Transverse colon (tissue), 4 donors: ENCODE data around the gene ANKRD2. TPM values are rescaled to one million over a fixed set of nuclear protein-coding genes. Genes with fewer than 3 reads are reported as not detected.

Experiments
- DNase-seq: peaks from one replicate; pipeline ENCODE4 v3.0.0-alpha.2; 2019
- H3K27ac ChIP-seq, 4 donors: fragments of 200-600 bp; sonication (generic); 2 replicates each; pipeline ENCODE4 v1.5.1; 2016 to 2018; ENCODE audit warnings: inconsistent platforms in 4 of 4
- H3K27me3 ChIP-seq: fragments of 200-600 bp; sonication (generic); 2 replicates; pipeline ENCODE4 v1.5.1; 2017; ENCODE audit warnings: inconsistent platforms
- H3K36me3 ChIP-seq, 4 donors: fragments of 200-600 bp; sonication (generic); 2 replicates each; pipeline ENCODE4 v1.5.1; 2017 to 2019; ENCODE audit warnings: inconsistent platforms in 4 of 4
- H3K4me1 ChIP-seq, 4 donors: fragments of 200-600 bp; sonication (generic); 2 replicates each; pipeline ENCODE4 v1.5.1; 2017 to 2020; ENCODE audit warnings: inconsistent platforms in 4 of 4
- H3K4me3 ChIP-seq, 4 donors: fragments of 200-600 bp; sonication (generic); 1 replicate in 1 of 4; 2 replicates in 3 of 4; pipeline versions ENCODE4 v1.5.1 to v1.6.1; 2017 to 2019; ENCODE audit warnings: inconsistent platforms in 4 of 4
- H3K9me3 ChIP-seq, 2 donors: fragments of 200-600 bp; sonication (generic); 2 replicates each; pipeline ENCODE4 v1.5.1; 2017 to 2019; ENCODE audit warnings: inconsistent platforms in 2 of 2
- EP300 ChIP-seq: sonication (generic); formaldehyde crosslinking; IDR thresholded peaks from one replicate; pipeline ENCODE4 v1.6.1; 2017; ENCODE audit warnings: antibody characterized with exemption, low read depth
- POLR2A ChIP-seq: fragments of 450-650 bp; IDR thresholded peaks from one replicate; pipeline ENCODE4 v1.6.1; 2016; ENCODE audit warnings: antibody characterized with exemption, mild to moderate bottlenecking, moderate library complexity
- POLR2AphosphoS5 ChIP-seq, 3 donors: sonication (generic); formaldehyde crosslinking; IDR thresholded peaks; one replicate each; pipeline ENCODE4 v1.6.1; 2016; ENCODE audit warnings: antibody characterized with exemption in 3 of 3
- whole genome bisulfite sequencing, 2 donors: methylation state at CpG; one replicate each; pipeline ENCODE4 v1.1.5; 2018; ENCODE audit warnings: low coverage in 1 of 2; 5-methylcytosine and 5-hydroxymethylcytosine counted together
- in situ Hi-C, 4 donors: fragments of 200-750 bp; cut with MboI; loops; one replicate each; pipeline versions ENCODE4 v1.15.0 to v1.15.1; 2017; ENCODE audit warnings: low sequenced_read_pairs in 3 of 4, low pct_ligation_motif_present in 1 of 4, low pct_unique_long_range_greater_than_20kb in 1 of 4
- intact Hi-C: fragments of 100-400 bp; cut with DNase I; formaldehyde crosslinking; loops from one replicate; pipeline ENCODE4 v1.15.1; 2023; ENCODE audit warnings: low total_unique reads
- total RNA-seq, 4 donors: library from RNA; depleted of rRNA; stranded (reverse); fragments of >200 nt; gene quantifications; one replicate each; pipeline ENCODE4 v1.1.0, GENCODE V29; 2016
- TF ChIP-seq, protein P1 (sequence below), 5 experiments: fragments of 200-600 bp in 3 of 5; fragments of 450-650 bp in 2 of 5; sonication (generic) in 3 of 5; IDR thresholded peaks; 1 replicate in 2 of 5; 2 replicates in 3 of 5; pipeline ENCODE4 v1.5.1; 2016 to 2017; ENCODE audit warnings: antibody characterized with exemption in 5 of 5, inconsistent platforms in 3 of 5, mild to moderate bottlenecking in 2 of 5, moderate library complexity in 1 of 5

ANKRD2 gene
- total RNA-seq, 4 donors from 2014 or later: not detected

DNA sequence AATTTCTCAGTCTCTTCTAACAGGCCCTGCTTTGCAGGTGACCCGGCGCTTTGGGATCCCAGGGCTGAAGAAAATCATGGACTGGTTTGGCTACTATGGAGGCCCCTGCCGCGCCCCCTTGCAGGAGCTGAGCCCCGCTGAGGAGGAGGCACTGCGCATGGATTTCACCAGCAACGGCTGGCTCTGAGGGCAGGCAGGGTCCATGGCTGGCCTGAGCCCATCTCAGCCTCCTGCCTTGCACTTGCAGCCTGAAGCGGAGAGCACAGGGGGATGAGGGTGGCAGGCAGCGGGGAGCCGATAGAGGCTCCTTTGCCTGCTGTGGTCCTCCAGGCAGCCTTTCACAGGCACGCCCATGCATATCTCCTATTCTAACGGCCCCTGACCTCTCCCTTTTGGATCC is 38.9 kb downstream of the ANKRD2 start:
- TF ChIP-seq, protein P1, sequence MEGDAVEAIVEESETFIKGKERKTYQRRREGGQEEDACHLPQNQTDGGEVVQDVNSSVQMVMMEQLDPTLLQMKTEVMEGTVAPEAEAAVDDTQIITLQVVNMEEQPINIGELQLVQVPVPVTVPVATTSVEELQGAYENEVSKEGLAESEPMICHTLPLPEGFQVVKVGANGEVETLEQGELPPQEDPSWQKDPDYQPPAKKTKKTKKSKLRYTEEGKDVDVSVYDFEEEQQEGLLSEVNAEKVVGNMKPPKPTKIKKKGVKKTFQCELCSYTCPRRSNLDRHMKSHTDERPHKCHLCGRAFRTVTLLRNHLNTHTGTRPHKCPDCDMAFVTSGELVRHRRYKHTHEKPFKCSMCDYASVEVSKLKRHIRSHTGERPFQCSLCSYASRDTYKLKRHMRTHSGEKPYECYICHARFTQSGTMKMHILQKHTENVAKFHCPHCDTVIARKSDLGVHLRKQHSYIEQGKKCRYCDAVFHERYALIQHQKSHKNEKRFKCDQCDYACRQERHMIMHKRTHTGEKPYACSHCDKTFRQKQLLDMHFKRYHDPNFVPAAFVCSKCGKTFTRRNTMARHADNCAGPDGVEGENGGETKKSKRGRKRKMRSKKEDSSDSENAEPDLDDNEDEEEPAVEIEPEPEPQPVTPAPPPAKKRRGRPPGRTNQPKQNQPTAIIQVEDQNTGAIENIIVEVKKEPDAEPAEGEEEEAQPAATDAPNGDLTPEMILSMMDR (IDR thresholded peaks at IDR 0.05): no peak
- TF ChIP-seq EP300: no peak
- no peak for TF ChIP-seq POLR2A
- Histone ChIP-seq H3K4me1 (no peaks in the 10 kb centered on the region), H3K9me3 (no peaks in the 10 kb centered on the region), H3K27me3 (no peaks in the 10 kb centered on the region), H3K4me3 (no peak overlapping the region), H3K27ac (no peak overlapping the region), H3K36me3 (no peaks in the 10 kb centered on the region)
- in situ Hi-C loops: no loop called here
- DNase-seq: no peak
- intact Hi-C loops: no loop called here
- WGBS, 2 donors: 88% methylated on average over 12 of the region's 12 CpGs; no CpG with 5 or more reads in 1 of the 2 donors

DNA sequence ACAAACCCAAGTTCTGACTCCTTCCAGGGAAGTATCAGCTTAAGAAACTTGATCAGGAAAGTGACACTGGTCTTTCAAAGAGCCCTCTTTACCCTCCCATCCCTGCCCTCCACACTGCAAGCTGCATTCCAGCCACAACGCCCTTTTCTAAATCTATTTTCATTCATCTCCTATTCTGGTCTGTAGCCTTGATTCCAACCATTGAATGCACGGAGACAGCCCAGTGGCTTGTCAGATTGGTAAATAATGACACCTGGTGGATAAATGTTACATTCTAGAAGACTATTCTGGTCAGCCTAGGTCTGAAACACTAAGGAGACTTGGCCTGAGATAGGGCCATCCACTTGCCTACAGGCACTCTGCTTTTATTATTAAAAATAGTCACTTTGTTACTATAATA is 39.8 kb downstream of the ANKRD2 start:
- intact Hi-C loops (no loop called here), in situ Hi-C loops (no loop called here)
- no peaks in the 10 kb centered on the region for H3K4me1 ChIP-seq
- no peaks in the 10 kb centered on the region for H3K27me3 ChIP-seq
- no peak for DNase-seq
- no peak overlapping the region for H3K27ac ChIP-seq
- 36 to 50% methylated on average over 2 of the region's 2 CpGs for WGBS, 2 donors
- no peaks in the 10 kb centered on the region for H3K36me3 ChIP-seq
- no peaks in the 10 kb centered on the region for H3K9me3 ChIP-seq
- TF ChIP-seq POLR2AphosphoS5 (IDR thresholded peaks at IDR 0.05) (no peak), EP300 (no peak)
- TF ChIP-seq, protein P1 (IDR thresholded peaks at IDR 0.05): peak in 4 of 5 experiments; percentile 20 to 32 (median 28)
- H3K4me3 ChIP-seq: no peak overlapping the region

DNA sequence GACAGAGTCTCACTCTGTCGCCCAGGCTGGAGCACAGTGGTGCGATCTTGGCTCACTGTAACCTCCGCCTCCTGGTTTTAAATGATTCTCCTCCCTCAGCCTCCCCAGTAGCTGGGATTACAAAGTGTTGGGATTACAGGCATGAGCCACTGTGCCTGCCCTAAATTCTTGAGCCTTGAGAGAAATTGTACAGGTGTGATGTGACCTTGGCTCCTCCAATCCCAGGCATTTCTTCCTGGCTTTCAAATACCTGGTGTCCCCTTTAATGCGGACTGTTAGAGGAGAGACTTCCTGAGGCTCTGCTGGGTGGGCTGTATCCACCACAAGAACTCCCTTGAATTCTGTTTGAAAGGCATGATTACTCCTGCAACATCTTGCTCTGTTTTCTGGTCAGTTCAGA is 45.7 kb downstream of the ANKRD2 start:
- TF ChIP-seq, protein P1 (IDR thresholded peaks at IDR 0.05): no peak
- TF ChIP-seq POLR2AphosphoS5 (IDR thresholded peaks at IDR 0.05) (no peak), EP300 (no peak), POLR2A (no peak)
- Histone ChIP-seq H3K4me3 (no peak overlapping the region), H3K27ac (no peak overlapping the region), H3K36me3 (no peaks in the 10 kb centered on the region), H3K4me1 (no peaks in the 10 kb centered on the region), H3K27me3 (no peaks in the 10 kb centered on the region), H3K9me3 (no peaks in the 10 kb centered on the region)
- no peak for DNase-seq
- 92 to 98% methylated on average over 3 to 4 of the region's 4 CpGs for WGBS, 2 donors
- in situ Hi-C loops (no loop called here), intact Hi-C loops (no loop called here)

DNA sequence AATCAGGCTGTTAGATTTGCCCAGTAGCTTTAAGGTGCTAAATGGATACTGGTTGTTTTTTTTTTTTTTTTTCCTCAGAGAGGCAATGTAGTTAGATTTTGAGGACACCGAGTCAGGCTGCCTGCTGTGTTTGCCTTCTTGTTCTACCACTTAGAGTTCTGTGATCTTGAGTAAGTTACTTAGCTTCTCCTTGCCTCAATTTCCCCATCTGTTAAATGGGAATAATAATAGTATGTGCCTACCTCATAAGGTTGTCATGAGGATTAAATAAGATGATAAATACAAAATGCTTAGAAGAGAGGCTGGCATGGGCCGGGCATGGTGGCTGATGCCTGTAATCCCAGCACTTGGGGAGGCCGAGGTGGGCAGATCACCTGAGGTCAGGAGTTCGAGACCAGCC is 46.2 kb downstream of the ANKRD2 start:
- 91 to 100% methylated on average over 4 of the region's 4 CpGs for WGBS, 2 donors
- in situ Hi-C loops: no loop called here
- H3K9me3 ChIP-seq: no peaks in the 10 kb centered on the region

More for the DNA sequence above, 46.2 kb downstream of the ANKRD2 start:
- intact Hi-C loops: no loop called here
- DNase-seq: no peak
- no peak overlapping the region for H3K4me3 ChIP-seq
- H3K4me1 ChIP-seq: no peaks in the 10 kb centered on the region
- no peak overlapping the region for H3K27ac ChIP-seq
- H3K27me3 ChIP-seq: no peaks in the 10 kb centered on the region
- H3K36me3 ChIP-seq: no peaks in the 10 kb centered on the region
- TF ChIP-seq POLR2A (no peak), EP300 (no peak), POLR2AphosphoS5 (IDR thresholded peaks at IDR 0.05) (no peak)
- TF ChIP-seq, protein P1 (IDR thresholded peaks at IDR 0.05): no peak
